Sigmoid colon (tissue), 4 donors: ENCODE measurements around the gene CLBA1.

Experiments used
- CTCF ChIP-seq, 4 experiments: fragments of 450-650 bp in 3 of 4; fragments of 200-600 bp in 1 of 4; IDR thresholded peaks; one replicate each; pipeline ENCODE4 v1.5.1; 2016 to 2019; ENCODE audit warnings: antibody characterized with exemption in 4 of 4, mild to moderate bottlenecking in 3 of 4, moderate library complexity in 2 of 4
- POLR2A ChIP-seq, 2 donors: fragments of 450-650 bp; IDR thresholded peaks; one replicate each; pipeline ENCODE4 v1.6.1; 2016; ENCODE audit warnings: antibody characterized with exemption in 2 of 2, mild to moderate bottlenecking in 2 of 2, moderate library complexity in 2 of 2
- POLR2AphosphoS5 ChIP-seq, 4 donors: sonication (generic); formaldehyde crosslinking; IDR thresholded peaks; one replicate each; pipeline ENCODE4 v1.6.1; 2017; ENCODE audit warnings: antibody characterized with exemption in 4 of 4

- TF ChIP-seq CTCF (IDR thresholded peaks at IDR 0.05), result no peak
- TF ChIP-seq POLR2A (IDR thresholded peaks at IDR 0.05), result no peak
- no peak for TF ChIP-seq POLR2AphosphoS5 (IDR thresholded peaks at IDR 0.05)
Observed at GRCh38 chr14:105043641-105044040, 58.1 kb downstream of the CLBA1 start.
